Suprapubic skin (tissue), 4 donors: ENCODE data around the gene DIMT1. TPM values are rescaled to one million over a fixed set of nuclear protein-coding genes. Genes with fewer than 3 reads are reported as not detected.

Source experiments
- DNase-seq, 2 donors: peaks; one replicate each; pipeline ENCODE4 v3.0.0-alpha.2; 2019; ENCODE audit warnings: low spot score in 2 of 2
- H3K27ac ChIP-seq: fragments of 200-600 bp; sonication (generic); one replicate; pipeline ENCODE4 v1.5.1; 2019
- H3K27me3 ChIP-seq: fragments of 200-600 bp; sonication (generic); one replicate; pipeline ENCODE4 v1.5.1; 2019
- H3K36me3 ChIP-seq: fragments of 200-600 bp; sonication (generic); one replicate; pipeline ENCODE4 v1.5.1; 2019
- H3K4me1 ChIP-seq: fragments of 200-600 bp; sonication (generic); one replicate; pipeline ENCODE4 v1.5.1; 2019
- H3K4me3 ChIP-seq: fragments of 200-600 bp; sonication (generic); one replicate; pipeline ENCODE4 v1.5.1; 2019; ENCODE audit warnings: mild to moderate bottlenecking
- H3K9me3 ChIP-seq: fragments of 200-600 bp; sonication (generic); one replicate; pipeline ENCODE4 v1.5.1; 2019
- CTCF ChIP-seq, 2 donors: fragments of 200-600 bp in 1 of 2; fragments of 450-650 bp in 1 of 2; sonication (generic) in 1 of 2; IDR thresholded peaks; one replicate each; pipeline ENCODE4 v1.5.1; 2016 to 2019; ENCODE audit warnings: antibody characterized with exemption in 2 of 2, mild to moderate bottlenecking in 1 of 2, moderate library complexity in 1 of 2
- EP300 ChIP-seq: sonication (generic); formaldehyde crosslinking; IDR thresholded peaks from one replicate; pipeline ENCODE4 v1.6.1; 2017; ENCODE audit warnings: antibody characterized with exemption
- POLR2A ChIP-seq, 2 donors: fragments of 450-650 bp; IDR thresholded peaks; one replicate each; pipeline ENCODE4 v1.6.1; 2017; ENCODE audit warnings: antibody characterized with exemption in 2 of 2, mild to moderate bottlenecking in 2 of 2, moderate library complexity in 2 of 2
- POLR2AphosphoS5 ChIP-seq, 3 donors: sonication (generic); formaldehyde crosslinking; IDR thresholded peaks; one replicate each; pipeline ENCODE4 v1.6.1; 2017; ENCODE audit warnings: antibody characterized with exemption in 3 of 3
- WGBS: methylation state at CpG from one replicate; pipeline ENCODE4 v1.1.5; 2018; 5-methylcytosine and 5-hydroxymethylcytosine counted together
- total RNA-seq, 4 donors: library from RNA; depleted of rRNA; stranded (reverse); fragments of >200 nt; gene quantifications; one replicate each; pipeline ENCODE4 v1.1.0, GENCODE V29; 2016

DIMT1 gene
- total RNA-seq, 4 donors from 2014 or later = 11.7 to 24.8 (median 19.0) TPM

- Histone ChIP-seq H3K27ac (no peak overlapping the region), H3K9me3 (no peaks in the 10 kb centered on the region), H3K36me3 (no peaks in the 10 kb centered on the region), H3K27me3 (no peaks in the 10 kb centered on the region), H3K4me1 (no peaks in the 10 kb centered on the region), H3K4me3 (no peak overlapping the region)
- 97% methylated on average over 1 of the region's 1 CpG for WGBS
- no peak for TF ChIP-seq POLR2A (IDR thresholded peaks at IDR 0.05)
- no peak for TF ChIP-seq CTCF (IDR thresholded peaks at IDR 0.05)
- TF ChIP-seq POLR2AphosphoS5 (IDR thresholded peaks at IDR 0.05) = no peak
- TF ChIP-seq EP300 = no peak
- DNase-seq = no peak
Observed at GRCh38 chr5:62424763-62425162, 21.1 kb upstream of the DIMT1 start.

GRCh38 chr5:62421414-62421813 lies 17.7 kb upstream of the DIMT1 start:
- WGBS = 89% methylated on average over 1 of the region's 1 CpG
- Histone ChIP-seq H3K9me3 (no peaks in the 10 kb centered on the region), H3K4me3 (no peak overlapping the region), H3K27ac (no peak overlapping the region), H3K27me3 (no peaks in the 10 kb centered on the region), H3K4me1 (no peaks in the 10 kb centered on the region), H3K36me3 (no peaks in the 10 kb centered on the region)
- no peak for DNase-seq
- TF ChIP-seq CTCF (IDR thresholded peaks at IDR 0.05) = no peak
- TF ChIP-seq POLR2AphosphoS5 (IDR thresholded peaks at IDR 0.05) = no peak
- TF ChIP-seq POLR2A (IDR thresholded peaks at IDR 0.05) = no peak

- TF ChIP-seq POLR2AphosphoS5 (IDR thresholded peaks at IDR 0.05) = no peak
- TF ChIP-seq CTCF (IDR thresholded peaks at IDR 0.05) = no peak
- no peak for TF ChIP-seq POLR2A (IDR thresholded peaks at IDR 0.05)
- Histone ChIP-seq H3K9me3 (no peaks in the 10 kb centered on the region), H3K36me3 (no peaks in the 10 kb centered on the region), H3K4me1 (no peaks in the 10 kb centered on the region), H3K4me3 (no peak overlapping the region), H3K27me3 (no peaks in the 10 kb centered on the region), H3K27ac (no peak overlapping the region)
- no peak for DNase-seq
- WGBS = 93% methylated on average over 3 of the region's 3 CpGs
Observed at GRCh38 chr5:62419609-62420008, 15.9 kb upstream of the DIMT1 start.

- Histone ChIP-seq H3K9me3 (no peaks in the 10 kb centered on the region), H3K27me3 (no peaks in the 10 kb centered on the region), H3K36me3 (no peaks in the 10 kb centered on the region), H3K4me3 (no peak overlapping the region), H3K27ac (no peak overlapping the region), H3K4me1 (peaks cover 6% of the 10 kb centered on the region)
- TF ChIP-seq CTCF (IDR thresholded peaks at IDR 0.05) (no peak), POLR2A (IDR thresholded peaks at IDR 0.05) (no peak), POLR2AphosphoS5 (IDR thresholded peaks at IDR 0.05) (no peak), EP300 (no peak)
- no peak for DNase-seq
- WGBS = 83% methylated on average over 4 of the region's 4 CpGs
Observed at GRCh38 chr5:62418462-62419076, 14.9 kb upstream of the DIMT1 start.

- H3K27ac ChIP-seq = no peak overlapping the region
- TF ChIP-seq POLR2A (IDR thresholded peaks at IDR 0.05) (no peak), EP300 (no peak), POLR2AphosphoS5 (IDR thresholded peaks at IDR 0.05) (no peak), CTCF (IDR thresholded peaks at IDR 0.05) (no peak)
- H3K36me3 ChIP-seq = no peaks in the 10 kb centered on the region
- H3K27me3 ChIP-seq = no peaks in the 10 kb centered on the region
- no peaks in the 10 kb centered on the region for H3K9me3 ChIP-seq
- peaks cover 15% of the 10 kb centered on the region for H3K4me1 ChIP-seq
- DNase-seq = no peak
- WGBS = 62% methylated on average over 3 of the region's 3 CpGs
- H3K4me3 ChIP-seq = peak overlapping the region; percentile 83
Observed at GRCh38 chr5:62413711-62414110, 10.0 kb upstream of the DIMT1 start.
